AG10803 (cell line): ENCODE measurements around the gene CLDN9.

ENCODE experiments used
- DNase-seq: peaks from one replicate; pipeline ENCODE4 v3.0.0; 2010; ENCODE audit warnings: low read depth
- H3K4me3 ChIP-seq: 2 replicates; pipeline ENCODE4 v1.5.1; 2011; ENCODE audit warnings: mild to moderate bottlenecking, low read length, control low read depth
- TF ChIP-seq, protein P1 (sequence below): conservative IDR thresholded peaks from 2 replicates; pipeline ENCODE4 v1.5.1; 2011; ENCODE audit warnings: mild to moderate bottlenecking, low read length, control low read depth, inconsistent platforms

The CLDN9 gene

DNA sequence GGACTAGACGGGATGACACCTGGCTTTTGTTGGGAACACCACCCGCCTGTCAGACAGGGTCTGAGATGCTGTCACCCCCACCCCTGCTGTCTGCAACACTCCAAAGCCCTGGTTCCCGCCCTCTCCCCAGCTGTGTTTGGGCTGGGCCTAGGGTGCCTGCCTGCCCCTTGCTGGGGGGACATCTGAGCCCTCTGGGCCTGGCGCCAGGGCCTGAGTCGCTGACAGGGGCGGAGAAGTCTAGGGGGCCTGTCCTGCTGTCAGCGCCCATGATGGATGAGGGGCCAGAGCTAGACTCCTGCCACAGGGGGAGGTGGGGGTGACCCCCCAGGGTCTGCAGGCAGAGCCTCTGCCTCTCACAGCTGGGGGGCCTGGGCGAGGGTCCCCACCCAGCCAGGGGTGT lies 24.9 kb upstream of the CLDN9 start:
- no peak for DNase-seq
- TF ChIP-seq, protein P1, sequence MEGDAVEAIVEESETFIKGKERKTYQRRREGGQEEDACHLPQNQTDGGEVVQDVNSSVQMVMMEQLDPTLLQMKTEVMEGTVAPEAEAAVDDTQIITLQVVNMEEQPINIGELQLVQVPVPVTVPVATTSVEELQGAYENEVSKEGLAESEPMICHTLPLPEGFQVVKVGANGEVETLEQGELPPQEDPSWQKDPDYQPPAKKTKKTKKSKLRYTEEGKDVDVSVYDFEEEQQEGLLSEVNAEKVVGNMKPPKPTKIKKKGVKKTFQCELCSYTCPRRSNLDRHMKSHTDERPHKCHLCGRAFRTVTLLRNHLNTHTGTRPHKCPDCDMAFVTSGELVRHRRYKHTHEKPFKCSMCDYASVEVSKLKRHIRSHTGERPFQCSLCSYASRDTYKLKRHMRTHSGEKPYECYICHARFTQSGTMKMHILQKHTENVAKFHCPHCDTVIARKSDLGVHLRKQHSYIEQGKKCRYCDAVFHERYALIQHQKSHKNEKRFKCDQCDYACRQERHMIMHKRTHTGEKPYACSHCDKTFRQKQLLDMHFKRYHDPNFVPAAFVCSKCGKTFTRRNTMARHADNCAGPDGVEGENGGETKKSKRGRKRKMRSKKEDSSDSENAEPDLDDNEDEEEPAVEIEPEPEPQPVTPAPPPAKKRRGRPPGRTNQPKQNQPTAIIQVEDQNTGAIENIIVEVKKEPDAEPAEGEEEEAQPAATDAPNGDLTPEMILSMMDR: no peak

DNA sequence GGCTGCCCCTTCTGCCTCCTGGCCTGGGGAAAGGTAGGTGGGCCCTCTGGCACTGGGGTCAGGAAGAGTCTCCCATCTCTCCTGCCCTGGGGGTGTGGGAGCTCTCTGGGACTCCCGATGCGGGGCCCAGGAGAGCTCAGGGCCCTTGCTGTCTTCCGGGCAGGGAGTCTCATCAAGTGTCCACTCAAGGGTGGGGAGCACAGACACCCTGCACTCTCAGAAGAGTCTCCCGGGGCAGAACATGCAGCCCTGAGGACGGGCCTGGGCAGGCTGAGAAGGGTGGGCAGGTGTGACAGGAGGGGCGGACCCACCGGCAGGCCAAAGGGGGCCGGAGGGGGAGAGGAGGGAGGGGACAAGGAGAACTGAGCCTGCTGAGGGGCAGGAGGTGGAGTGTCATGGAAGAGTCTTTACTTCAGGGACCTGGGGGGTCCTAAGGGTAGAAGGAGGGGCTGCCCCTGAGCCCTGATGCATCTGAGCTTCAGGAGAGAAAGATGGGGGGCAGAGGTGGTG lies 24.1 kb upstream of the CLDN9 start:
- H3K4me3 ChIP-seq: no peak overlapping the region
- no peak for DNase-seq
- TF ChIP-seq, protein P1: no peak

More for the DNA sequence above, 24.9 kb upstream of the CLDN9 start:
- no peak overlapping the region for H3K4me3 ChIP-seq

DNA sequence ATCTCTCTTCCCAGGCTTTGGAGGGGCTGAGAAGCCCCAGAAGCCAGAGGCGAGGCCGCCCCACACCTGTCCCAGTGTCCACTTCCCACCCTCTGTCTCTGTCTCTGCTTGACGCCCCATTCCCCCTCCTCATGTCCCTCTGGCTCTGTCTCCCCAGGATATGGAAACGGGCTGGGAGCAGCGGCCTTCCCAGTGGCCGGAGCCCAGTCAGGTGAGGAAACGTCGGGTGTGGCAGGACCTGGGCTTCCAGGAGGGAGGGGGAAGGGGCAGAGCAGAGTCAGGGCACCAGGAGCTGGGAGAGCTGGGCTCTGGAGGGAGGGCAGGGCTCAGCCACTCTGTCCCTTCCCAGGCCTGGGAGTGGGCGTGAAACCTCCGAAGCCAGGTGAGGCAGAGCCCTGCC lies 21.8 kb upstream of the CLDN9 start:
- H3K4me3 ChIP-seq: no peak overlapping the region
- no peak for DNase-seq
- TF ChIP-seq, protein P1: no peak

DNA sequence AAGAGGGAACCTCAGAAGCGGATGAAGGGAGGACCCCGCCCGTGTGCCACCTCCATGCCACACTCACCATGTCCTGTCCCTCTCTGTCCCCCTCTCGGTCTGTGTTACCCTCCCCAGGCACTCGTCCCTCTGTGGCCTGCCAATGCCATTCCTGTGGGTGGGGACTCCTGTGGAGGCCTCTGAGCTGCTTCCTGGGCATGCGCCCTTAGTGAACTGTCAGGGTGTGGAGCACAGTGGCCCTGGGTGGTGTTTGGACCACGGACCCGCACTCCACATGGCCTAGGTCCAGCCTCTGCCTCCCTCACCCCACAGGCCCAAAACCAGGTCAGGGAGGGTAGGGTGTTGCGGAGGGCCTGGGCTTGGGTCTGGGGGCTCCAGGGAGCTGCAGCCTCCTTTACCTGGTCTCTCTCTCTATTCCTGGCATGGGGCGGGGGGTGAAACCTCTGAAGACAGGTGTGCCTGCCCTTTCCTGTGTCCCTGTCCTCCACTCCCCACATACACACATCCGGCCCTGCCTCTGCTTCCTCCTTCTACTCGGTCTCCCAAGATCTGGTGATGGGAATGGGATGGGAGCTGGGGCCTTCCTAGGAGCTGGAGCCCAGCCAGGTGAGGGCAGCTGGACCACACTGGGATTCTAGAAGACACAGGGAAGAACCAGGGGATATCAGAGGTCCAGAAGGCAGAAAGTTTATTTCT lies 21.0 kb upstream of the CLDN9 start:
- no peak for DNase-seq
- TF ChIP-seq, protein P1: no peak
- no peak overlapping the region for H3K4me3 ChIP-seq

DNA sequence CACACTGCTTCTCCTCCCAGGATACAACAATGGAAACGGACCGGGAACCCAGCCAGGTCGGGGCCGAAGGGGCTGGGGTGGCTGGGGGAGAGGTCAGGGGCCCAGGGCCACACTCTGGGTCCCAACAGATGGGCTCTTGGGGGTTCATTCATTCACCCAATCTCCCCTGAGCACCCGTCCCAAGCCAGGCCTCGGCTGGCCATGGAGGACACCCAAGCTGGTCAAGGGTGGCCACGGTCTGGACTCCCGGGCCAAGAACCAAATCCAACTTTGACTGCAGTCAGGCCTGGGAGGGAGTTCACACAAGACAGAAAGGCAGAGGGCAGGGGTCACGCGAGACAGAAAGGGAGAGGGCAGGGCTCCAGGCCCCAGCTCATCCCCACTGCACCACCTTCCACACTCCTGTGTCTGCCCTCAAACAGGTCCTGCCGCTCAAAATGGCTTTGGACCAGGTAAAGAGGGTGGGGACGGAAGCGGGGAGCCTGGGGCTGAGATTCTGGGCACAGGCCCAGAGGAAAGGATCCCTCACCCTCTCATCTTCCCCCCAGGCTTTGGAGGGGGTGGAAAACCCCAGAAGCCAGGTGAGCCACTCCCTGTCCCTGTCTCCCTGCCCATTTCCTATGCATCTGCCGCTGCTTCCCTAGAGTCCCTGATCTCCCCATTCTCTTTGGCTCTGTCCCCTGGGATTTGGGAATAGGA lies 20.2 kb upstream of the CLDN9 start:
- no peak overlapping the region for H3K4me3 ChIP-seq
- DNase-seq: no peak
- TF ChIP-seq, protein P1: no peak

DNA sequence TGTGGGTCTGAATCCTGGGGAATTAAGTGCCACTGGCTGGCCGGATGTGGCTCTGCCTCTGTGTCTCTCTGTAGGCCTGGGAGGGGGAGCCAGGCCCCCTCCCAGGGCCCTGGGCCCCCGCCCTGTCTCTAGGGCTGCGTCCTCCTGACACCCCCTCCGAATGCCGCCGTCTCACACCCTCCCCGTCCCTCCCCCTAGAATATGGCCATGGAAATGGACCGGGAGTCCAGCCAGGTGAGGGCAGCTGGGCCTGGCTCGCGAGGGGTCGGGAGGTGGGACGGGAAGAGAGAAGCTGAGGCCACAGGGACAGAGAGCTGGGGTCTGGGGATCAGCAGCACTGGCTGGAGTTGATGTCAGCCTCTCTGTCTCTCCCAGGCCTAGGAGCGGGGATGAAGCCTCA lies 16.4 kb upstream of the CLDN9 start:
- H3K4me3 ChIP-seq: no peak overlapping the region
- DNase-seq: no peak
- TF ChIP-seq, protein P1: no peak

DNA sequence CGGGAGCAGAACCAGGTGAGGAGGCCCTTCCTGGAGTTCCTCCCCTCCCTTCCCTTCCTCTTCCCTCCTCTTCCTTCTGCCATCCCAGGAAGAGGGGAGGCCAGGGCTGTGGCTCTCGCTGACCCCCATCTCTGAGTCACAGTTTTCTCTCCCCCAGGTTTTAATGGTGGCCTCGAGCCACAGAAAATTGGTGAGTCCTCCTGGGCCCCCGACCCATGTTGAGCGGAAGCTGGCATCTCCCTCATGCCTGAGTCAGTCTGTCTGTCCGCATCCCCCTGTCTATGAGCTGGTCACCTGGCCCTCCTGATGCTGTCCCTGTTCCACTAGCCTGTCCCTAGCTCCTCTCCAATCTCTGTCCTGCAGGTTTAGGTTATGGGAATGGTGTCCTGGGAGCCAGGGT lies 12.8 kb upstream of the CLDN9 start:
- no peak for DNase-seq
- TF ChIP-seq, protein P1: no peak
- H3K4me3 ChIP-seq: no peak overlapping the region
